ENCODE data around the gene ZBP1. TPM values are rescaled to one million over a fixed set of nuclear protein-coding genes. Genes with fewer than 3 reads are reported as not detected.

Gene ZBP1
- total and polyA plus RNA-seq, 10 of the 15 experiments (the other 5 are each of a cell fraction or from before 2014, with no cell fraction given): 0.93 to 10.6 (median 4.8) TPM

DNA sequence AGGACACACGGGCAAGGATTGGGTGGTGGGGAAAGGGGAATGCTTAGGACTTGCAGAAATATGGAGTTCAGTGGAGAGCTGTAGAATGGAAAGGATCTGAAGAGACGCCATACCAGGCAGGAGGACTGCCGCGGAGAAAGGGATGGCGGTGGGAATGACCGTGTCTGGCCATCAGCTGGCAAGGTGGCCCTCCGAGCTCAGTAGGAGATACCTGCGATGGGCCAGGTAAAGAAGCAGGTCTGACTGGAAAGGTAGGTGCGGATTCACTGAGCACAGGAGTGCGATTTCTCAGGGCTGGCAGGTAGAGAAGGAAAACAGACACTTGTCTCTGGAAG lies 33.3 kb downstream of the ZBP1 start:
- no peaks in the 10 kb centered on the region for H3K79me2 ChIP-seq (ENCODE audit: control insufficient read depth, insufficient read depth, low read length)
- peaks cover 2% of the 10 kb centered on the region; the same call in 1 of the 3 replicates for H3K9me3 ChIP-seq (replicated peaks; ENCODE audit: control insufficient read depth, insufficient read depth, low read length)
- no TSS peak for BruUV-seq (replicated peaks)
- intact Hi-C loops (cut with micrococcal nuclease; ENCODE audit: unreplicated experiment): no loop called here
- WGBS (ENCODE audit: insufficient coverage, insufficient replicate concordance, low lambda C conversion rate, missing lambda C conversion rate): 60% methylated on average over 10 of the region's 10 CpGs
- no peaks in the 10 kb centered on the region for H3K36me3 ChIP-seq (ENCODE audit: control insufficient read depth in 2 of 2, insufficient read depth in 2 of 2, low read length in 1 of 2)
- no peak overlapping the region for H3K9ac ChIP-seq (ENCODE audit: control insufficient read depth, insufficient read depth, low read length)
- TF ChIP-seq IRF4 (IDR thresholded peaks at IDR 0.05; ENCODE audit: low read depth, low read length): no peak
- no peak overlapping the region for H2AFZ ChIP-seq (ENCODE audit: control insufficient read depth, low read depth, low read length)
- RAD21 ChIA-PET (ENCODE audit: unreplicated experiment): no interaction called here
- no peak overlapping the region for H3K4me2 ChIP-seq (ENCODE audit: control insufficient read depth, insufficient read depth)
- ATAC-seq (no peak), FAIRE-seq (no peak), DNase-seq (ENCODE audit: low read depth, low spot score) (no peak)
- SMC1A ChIA-PET (ENCODE audit: uncharacterized antibody, unreplicated experiment): interaction anchor here (2.1 kb wide), 1 partner anchor 10 kb away, joined by 6 read pairs; no protein-coding TSS in a partner anchor
- no peak overlapping the region for H3K27ac ChIP-seq (ENCODE audit: control insufficient read depth, insufficient read depth)
- POLR2A ChIA-PET: no interaction called here
- in situ Hi-C loops (cut with MboI): no loop called here
- CTCF ChIA-PET: no interaction called here
- H3K27me3 ChIP-seq (replicated peaks in 1 of 2; ENCODE audit: control insufficient read depth in 2 of 2, insufficient read depth in 2 of 2, low read length in 1 of 2): no peaks in the 10 kb centered on the region; a peak in 2 of 4 replicates
- no peaks in the 10 kb centered on the region for H4K20me1 ChIP-seq (ENCODE audit: control insufficient read depth, insufficient read depth)
- no peak overlapping the region for H3K4me3 ChIP-seq
- H3K4me1 ChIP-seq (ENCODE audit: control insufficient read depth, insufficient read depth, low read length): no peaks in the 10 kb centered on the region

DNA sequence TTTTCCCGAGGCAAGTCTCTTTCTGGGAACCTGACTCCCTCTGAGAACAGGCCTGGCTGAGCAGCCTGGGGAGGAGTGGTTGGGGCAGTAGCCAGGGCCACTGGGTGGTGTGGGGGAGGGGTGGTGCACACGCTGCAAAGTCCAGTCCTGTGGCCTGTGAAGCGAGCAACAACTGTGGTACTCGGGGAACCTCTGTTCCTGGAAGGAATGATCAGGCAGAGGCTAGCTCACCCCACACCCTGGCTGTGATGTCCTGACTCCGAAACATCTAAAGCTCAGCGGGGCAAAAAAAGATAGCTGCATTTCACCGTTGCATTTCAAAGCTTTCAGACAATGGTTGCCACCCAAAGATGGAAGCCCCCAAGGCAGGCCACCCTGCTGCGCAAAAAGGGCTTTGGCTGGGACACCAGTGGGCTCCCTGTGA lies 33.8 kb downstream of the ZBP1 start:
- Histone ChIP-seq H3K79me2 (ENCODE audit: control insufficient read depth, insufficient read depth, low read length) (no peaks in the 10 kb centered on the region), H3K9ac (ENCODE audit: control insufficient read depth, insufficient read depth, low read length) (no peak overlapping the region), H4K20me1 (ENCODE audit: control insufficient read depth, insufficient read depth) (no peaks in the 10 kb centered on the region), H3K4me3 (no peak overlapping the region), H3K4me2 (ENCODE audit: control insufficient read depth, insufficient read depth) (no peak overlapping the region), H3K4me1 (ENCODE audit: control insufficient read depth, insufficient read depth, low read length) (no peaks in the 10 kb centered on the region), H3K36me3 (ENCODE audit: control insufficient read depth in 2 of 2, insufficient read depth in 2 of 2, low read length in 1 of 2) (no peaks in the 10 kb centered on the region), H2AFZ (ENCODE audit: control insufficient read depth, low read depth, low read length) (no peak overlapping the region), H3K27me3 (replicated peaks in 1 of 2; ENCODE audit: control insufficient read depth in 2 of 2, insufficient read depth in 2 of 2, low read length in 1 of 2) (no peaks in the 10 kb centered on the region; a peak in 2 of 4 replicates), H3K27ac (ENCODE audit: control insufficient read depth, insufficient read depth) (no peak overlapping the region), H3K9me3 (replicated peaks; ENCODE audit: control insufficient read depth, insufficient read depth, low read length) (peaks cover 2% of the 10 kb centered on the region; the same call in 1 of the 3 replicates)
- ChIA-PET CTCF (no interaction called here), POLR2A (no interaction called here), SMC1A (ENCODE audit: uncharacterized antibody, unreplicated experiment) (no interaction called here), RAD21 (ENCODE audit: unreplicated experiment) (no interaction called here)
- FAIRE-seq: no peak
- DNase-seq (ENCODE audit: low read depth, low spot score): no peak
- 38% methylated on average over 8 of the region's 8 CpGs for WGBS (ENCODE audit: insufficient coverage, insufficient replicate concordance, low lambda C conversion rate, missing lambda C conversion rate)
- in situ Hi-C loops (cut with MboI) (no loop called here), intact Hi-C loops (cut with micrococcal nuclease; ENCODE audit: unreplicated experiment) (no loop called here)
- ATAC-seq: no peak
- no TSS peak for BruUV-seq (replicated peaks)
- no peak for TF ChIP-seq SP1 (IDR thresholded peaks at IDR 0.05; ENCODE audit: low read depth, low read length)
- TF ChIP-seq YBX1 (IDR thresholded peaks at IDR 0.05): no peak
- TF ChIP-seq, protein P1, sequence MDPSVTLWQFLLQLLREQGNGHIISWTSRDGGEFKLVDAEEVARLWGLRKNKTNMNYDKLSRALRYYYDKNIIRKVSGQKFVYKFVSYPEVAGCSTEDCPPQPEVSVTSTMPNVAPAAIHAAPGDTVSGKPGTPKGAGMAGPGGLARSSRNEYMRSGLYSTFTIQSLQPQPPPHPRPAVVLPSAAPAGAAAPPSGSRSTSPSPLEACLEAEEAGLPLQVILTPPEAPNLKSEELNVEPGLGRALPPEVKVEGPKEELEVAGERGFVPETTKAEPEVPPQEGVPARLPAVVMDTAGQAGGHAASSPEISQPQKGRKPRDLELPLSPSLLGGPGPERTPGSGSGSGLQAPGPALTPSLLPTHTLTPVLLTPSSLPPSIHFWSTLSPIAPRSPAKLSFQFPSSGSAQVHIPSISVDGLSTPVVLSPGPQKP (IDR thresholded peaks at IDR 0.05; ENCODE audit: low read depth, low read length): no peak
- TF ChIP-seq, protein P2, sequence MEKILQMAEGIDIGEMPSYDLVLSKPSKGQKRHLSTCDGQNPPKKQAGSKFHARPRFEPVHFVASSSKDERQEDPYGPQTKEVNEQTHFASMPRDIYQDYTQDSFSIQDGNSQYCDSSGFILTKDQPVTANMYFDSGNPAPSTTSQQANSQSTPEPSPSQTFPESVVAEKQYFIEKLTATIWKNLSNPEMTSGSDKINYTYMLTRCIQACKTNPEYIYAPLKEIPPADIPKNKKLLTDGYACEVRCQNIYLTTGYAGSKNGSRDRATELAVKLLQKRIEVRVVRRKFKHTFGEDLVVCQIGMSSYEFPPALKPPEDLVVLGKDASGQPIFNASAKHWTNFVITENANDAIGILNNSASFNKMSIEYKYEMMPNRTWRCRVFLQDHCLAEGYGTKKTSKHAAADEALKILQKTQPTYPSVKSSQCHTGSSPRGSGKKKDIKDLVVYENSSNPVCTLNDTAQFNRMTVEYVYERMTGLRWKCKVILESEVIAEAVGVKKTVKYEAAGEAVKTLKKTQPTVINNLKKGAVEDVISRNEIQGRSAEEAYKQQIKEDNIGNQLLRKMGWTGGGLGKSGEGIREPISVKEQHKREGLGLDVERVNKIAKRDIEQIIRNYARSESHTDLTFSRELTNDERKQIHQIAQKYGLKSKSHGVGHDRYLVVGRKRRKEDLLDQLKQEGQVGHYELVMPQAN (conservative IDR thresholded peaks at IDR 0.05): no peak
- TF ChIP-seq CBFB (IDR thresholded peaks at IDR 0.05; ENCODE audit: low read depth): no peak
- TF ChIP-seq SMC3 (IDR thresholded peaks at IDR 0.05; ENCODE audit: borderline replicate concordance, low read length): no peak
- no peak for TF ChIP-seq EED (IDR thresholded peaks at IDR 0.05; ENCODE audit: low read depth)
- no peak for TF ChIP-seq ASH2L (IDR thresholded peaks at IDR 0.05; ENCODE audit: borderline replicate concordance, low read depth)
- TF ChIP-seq, protein P3, sequence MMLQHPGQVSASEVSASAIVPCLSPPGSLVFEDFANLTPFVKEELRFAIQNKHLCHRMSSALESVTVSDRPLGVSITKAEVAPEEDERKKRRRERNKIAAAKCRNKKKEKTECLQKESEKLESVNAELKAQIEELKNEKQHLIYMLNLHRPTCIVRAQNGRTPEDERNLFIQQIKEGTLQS (IDR thresholded peaks at IDR 0.05; ENCODE audit: borderline replicate concordance, extremely low read depth, low read depth, low read length): no peak
- no peak for TF ChIP-seq POLR2AphosphoS2 (IDR thresholded peaks at IDR 0.05; ENCODE audit: low read depth, low read length)
- no peak for TF ChIP-seq TCF7 (IDR thresholded peaks at IDR 0.05; ENCODE audit: borderline replicate concordance)
- no peak for TF ChIP-seq GATAD2B (conservative IDR thresholded peaks at IDR 0.05; ENCODE audit: low read depth)
